Choroid plexus epithelial cell (primary cell): Measurements from ENCODE around the gene ANK3.

Experiments
- DNase-seq: peaks from one replicate; pipeline ENCODE4 v3.0.0-alpha.2; 2010; ENCODE audit warnings: low read depth
- H3K4me3 ChIP-seq: 2 replicates; pipeline ENCODE4 v1.5.1; 2011; ENCODE audit warnings: low read depth, mild to moderate bottlenecking, control low read depth, low read length, moderate library complexity
- TF ChIP-seq, protein P1 (sequence below): conservative IDR thresholded peaks from 2 replicates; pipeline ENCODE4 v1.5.1; 2011; ENCODE audit warnings: low read depth, mild to moderate bottlenecking, control low read depth, inconsistent platforms, low read length, moderate library complexity

Gene ANK3

DNA sequence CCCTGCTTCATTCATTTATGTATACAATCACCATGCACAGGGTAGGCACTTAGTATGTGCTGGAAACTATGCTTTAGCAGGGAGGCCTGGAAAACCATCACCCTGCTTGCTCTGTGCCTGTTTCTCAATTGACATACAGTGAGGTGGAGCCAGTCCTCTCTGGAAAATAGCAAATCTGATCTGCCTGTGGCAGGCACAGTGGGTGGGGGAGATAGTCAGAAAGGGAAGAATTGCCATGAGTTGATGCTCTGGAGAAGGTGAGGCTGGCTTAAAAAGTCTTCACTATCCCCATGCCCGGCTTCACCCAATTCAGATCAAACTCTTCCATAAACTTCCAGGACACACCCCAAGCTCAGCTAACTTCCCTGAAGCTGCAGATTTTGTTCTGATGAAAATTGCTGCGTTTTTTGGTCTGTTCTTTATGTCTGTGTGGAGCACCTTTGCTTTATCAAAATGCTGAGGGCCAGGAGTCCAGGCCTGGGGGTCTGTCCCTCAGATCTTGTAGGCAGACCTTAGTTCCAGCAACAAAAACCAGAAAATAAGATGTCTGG lies 84.8 kb downstream of the ANK3 start:
- H3K4me3 ChIP-seq: no peak overlapping the region
- TF ChIP-seq, protein P1, sequence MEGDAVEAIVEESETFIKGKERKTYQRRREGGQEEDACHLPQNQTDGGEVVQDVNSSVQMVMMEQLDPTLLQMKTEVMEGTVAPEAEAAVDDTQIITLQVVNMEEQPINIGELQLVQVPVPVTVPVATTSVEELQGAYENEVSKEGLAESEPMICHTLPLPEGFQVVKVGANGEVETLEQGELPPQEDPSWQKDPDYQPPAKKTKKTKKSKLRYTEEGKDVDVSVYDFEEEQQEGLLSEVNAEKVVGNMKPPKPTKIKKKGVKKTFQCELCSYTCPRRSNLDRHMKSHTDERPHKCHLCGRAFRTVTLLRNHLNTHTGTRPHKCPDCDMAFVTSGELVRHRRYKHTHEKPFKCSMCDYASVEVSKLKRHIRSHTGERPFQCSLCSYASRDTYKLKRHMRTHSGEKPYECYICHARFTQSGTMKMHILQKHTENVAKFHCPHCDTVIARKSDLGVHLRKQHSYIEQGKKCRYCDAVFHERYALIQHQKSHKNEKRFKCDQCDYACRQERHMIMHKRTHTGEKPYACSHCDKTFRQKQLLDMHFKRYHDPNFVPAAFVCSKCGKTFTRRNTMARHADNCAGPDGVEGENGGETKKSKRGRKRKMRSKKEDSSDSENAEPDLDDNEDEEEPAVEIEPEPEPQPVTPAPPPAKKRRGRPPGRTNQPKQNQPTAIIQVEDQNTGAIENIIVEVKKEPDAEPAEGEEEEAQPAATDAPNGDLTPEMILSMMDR: no peak
- DNase-seq: no peak

- TF ChIP-seq, protein P1: no peak
- no peak overlapping the region for H3K4me3 ChIP-seq
- no peak for DNase-seq
Measured at GRCh38 chr10:60303778-60304177, 85.9 kb downstream of the ANK3 start.

DNA sequence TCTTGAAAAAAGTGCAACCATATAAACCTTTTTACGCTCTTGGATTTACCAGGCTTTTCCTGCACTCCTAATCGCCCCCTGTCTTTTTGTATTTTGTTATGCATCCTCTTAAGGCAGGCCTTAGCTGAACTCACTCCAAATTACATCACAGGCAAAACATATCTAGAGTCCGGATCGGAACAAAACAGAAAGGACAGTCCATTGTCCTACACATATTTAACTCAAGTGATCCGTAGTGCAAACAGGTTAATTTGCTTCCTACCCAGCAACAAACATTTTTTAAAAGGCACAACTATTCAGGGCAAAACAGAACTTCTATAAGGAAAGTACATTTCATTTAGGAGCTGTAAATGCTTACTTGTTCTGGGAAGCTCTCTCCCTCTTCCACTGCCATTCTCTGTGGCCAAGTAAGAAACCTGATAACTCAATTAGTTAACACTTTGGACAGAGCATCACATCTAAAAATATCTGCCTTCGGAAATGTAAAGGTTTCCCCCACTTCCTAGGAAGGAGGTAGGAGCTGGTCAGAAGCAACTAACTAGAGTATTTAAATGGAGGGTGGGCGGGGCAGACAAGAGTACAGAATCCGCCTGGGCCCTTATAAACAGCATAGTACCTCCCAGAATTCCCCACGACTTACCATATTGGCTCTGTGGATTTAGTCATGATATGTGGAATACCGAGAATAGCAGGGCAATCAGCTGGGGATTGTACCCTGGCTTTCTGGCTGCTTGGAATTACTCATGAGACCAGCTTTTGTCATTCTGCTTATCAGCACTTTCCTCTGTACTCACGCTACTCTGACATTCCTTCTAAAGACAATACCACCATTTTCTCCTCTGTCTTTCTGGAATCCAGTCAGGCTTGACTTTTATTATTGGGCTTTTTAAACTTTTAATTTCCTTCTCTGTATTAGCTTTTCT lies 89.5 kb downstream of the ANK3 start:
- DNase-seq: peak; percentile 66
- no peak overlapping the region for H3K4me3 ChIP-seq
- TF ChIP-seq, protein P1: no peak

DNA sequence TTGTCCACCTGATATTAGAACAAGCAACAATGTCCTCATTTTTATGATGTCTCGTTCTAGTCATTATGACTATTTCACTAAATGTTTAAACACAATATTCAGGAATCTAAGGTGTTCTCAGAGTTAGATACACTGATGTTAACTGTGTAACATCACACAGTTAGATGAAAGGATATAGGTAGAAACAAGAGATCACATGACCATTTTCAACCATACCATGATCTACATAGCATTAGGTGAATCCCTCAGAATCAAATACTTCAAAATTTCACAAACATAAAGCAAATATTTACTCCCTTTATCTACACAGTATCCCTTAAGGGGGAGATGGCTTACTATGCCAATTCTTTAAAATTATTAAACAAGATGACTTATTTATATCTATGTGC lies 90.3 kb downstream of the ANK3 start:
- no peak for DNase-seq
- no peak overlapping the region for H3K4me3 ChIP-seq
- TF ChIP-seq, protein P1: no peak

DNA sequence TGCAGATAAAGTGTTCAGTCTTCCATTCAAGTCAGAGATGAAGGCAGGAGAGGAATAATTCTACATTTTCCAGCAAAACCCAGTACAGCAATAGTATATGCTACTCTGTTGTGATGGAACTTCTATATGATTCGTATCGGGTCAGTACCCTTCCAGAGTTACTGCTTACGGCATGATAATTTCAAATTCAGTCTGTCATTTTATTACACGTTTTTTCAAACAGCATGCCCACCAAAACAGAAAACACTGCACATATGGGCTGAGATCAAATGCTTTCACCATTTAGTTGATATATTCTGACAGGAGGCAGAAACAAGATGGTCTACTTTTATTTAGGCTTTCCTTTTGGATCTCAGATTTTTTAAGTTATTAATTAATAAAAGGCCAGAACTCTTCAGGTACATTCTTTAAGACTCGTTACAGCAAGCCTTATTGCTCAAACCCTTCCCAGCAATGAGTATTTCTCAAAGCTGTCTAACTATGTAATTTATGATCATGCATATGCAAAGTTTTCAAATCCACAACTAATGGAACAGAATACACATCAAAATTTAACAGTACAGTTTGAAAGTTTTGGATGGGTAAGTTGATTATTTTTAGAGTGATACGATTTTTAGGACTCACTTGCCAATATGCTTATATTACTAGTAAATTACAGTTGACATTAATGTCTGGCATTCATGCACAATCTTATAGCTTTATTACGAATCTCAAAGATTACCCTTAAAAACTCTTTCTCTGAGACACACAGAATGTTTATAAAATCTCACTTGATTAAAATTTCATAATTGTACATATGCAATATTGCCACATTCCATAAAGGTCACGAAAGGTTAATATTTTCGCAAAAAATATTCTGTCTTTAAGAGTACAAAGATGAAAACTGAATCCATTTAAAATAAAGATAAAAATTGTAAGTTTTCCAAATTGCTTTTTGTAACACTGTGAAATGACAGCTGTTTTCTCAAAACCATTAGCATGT lies 91.0 kb downstream of the ANK3 start:
- DNase-seq: no peak
- TF ChIP-seq, protein P1: no peak
- no peak overlapping the region for H3K4me3 ChIP-seq

- TF ChIP-seq, protein P1: no peak
- DNase-seq: no peak
- no peak overlapping the region for H3K4me3 ChIP-seq
Measured at GRCh38 chr10:60296073-60296472, 93.6 kb downstream of the ANK3 start.
